Measurements from ENCODE around the gene POR.
A peak's percentile ranks its signal among the peaks of the same experiment; 100 is the strongest.

Gene POR

DNA sequence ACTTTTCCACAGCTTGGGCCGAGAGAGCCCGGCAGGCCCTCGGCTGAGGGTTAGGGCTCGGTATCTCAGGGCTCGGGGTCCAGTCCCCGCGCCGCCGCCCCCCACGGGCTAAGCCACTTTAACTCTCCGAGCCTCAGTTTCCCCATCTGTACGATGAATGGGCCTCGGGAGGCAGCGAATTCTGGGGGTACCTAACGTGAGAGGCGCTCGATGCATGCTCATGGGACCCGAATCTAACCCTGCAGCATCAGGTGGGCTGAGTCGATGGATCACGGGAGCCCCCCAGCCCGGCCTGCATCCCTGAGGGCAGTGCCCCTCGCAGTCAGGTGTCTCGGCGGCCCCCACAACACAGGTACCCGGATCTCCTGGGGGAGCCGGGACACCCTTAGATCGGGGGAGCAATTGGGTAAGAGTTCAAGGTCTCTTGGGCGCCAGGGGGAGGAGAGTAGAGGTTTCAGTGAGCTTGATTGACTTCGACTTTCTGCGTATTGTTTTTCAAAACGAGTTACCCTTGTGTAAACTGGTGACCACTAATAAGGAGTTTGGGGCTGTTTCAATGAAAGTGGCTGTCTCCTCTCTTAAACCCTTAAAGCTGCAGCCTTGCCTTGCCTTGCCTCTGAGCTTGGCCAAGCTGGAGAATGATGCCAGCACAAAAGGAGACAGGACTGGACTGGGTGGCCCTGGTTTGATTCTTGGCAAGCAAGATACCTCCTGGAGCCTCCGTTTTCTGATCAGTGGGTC, 631 bp downstream of the POR start:
- peak in 1 of 4 experiments; percentile 5 for DNase-seq (ENCODE audit: low read depth in 4 of 4, low spot score in 1 of 4)

DNA sequence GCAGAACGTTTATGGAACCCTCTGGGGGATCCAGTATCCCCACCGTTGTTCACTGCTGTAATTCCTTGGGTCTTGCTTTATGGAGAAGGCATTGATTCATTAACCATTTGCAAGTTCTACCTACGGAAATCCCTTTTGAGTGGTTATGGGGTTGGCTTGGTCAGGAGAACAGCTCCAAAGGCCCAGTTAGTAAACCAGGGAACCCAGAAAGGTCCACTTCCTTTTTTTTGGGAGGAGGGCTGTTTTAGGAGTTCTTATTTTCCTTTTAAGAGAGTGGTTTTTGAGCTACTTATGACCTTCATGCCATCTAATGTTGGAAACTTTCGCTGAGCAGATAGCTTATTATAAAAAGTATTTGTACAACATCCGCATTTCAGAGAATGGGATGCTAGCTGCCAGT, 1.3 kb downstream of the POR start:
- DNase-seq (ENCODE audit: low read depth in 4 of 4, low spot score in 1 of 4), result no peak

DNA sequence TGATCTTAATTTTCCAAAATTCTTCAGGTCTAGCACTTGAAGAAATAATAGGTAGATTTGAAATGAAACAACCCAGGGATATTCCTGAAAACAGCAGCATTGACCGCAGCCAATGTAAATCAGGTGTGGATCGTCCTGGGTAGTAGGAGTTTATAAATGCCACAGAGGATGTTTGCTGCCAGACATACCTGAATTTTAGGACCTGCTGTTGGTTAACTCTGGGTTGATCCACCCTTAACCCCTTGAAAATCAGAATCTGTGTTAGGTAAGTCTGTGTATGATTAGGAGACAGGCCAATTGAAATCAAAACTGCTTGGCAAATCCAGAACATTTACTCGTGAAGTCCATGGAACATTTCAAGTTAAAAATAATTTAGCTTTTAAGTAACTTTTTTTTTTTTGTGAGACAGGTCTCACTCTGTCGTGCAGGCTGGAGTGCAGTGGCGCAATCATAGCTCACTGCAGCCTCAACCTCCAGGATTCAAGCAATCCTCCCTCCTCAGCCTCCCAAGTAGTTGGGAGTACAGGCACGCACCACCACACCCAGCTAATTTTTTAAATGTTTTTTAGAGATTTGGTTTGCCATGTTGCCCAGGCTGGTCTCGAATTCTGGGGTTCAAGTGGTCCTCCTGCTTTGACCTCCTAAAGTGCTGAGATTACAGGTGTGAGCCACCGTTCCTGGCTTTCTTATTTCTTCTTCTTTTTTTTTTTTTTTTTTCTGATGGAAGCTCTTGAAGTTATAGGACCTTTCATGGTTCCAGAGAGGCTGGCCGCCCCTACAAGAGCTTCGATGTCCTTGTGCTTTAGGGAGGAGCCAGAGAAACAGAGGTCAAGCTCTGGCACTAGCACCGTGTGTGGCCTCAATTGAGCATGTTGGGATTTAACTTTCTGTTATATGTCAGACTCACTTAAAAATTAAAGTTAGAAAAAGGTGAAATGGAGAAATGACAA, 2.0 kb downstream of the POR start:
- no peak for DNase-seq (ENCODE audit: low read depth in 4 of 4, low spot score in 1 of 4)

DNA sequence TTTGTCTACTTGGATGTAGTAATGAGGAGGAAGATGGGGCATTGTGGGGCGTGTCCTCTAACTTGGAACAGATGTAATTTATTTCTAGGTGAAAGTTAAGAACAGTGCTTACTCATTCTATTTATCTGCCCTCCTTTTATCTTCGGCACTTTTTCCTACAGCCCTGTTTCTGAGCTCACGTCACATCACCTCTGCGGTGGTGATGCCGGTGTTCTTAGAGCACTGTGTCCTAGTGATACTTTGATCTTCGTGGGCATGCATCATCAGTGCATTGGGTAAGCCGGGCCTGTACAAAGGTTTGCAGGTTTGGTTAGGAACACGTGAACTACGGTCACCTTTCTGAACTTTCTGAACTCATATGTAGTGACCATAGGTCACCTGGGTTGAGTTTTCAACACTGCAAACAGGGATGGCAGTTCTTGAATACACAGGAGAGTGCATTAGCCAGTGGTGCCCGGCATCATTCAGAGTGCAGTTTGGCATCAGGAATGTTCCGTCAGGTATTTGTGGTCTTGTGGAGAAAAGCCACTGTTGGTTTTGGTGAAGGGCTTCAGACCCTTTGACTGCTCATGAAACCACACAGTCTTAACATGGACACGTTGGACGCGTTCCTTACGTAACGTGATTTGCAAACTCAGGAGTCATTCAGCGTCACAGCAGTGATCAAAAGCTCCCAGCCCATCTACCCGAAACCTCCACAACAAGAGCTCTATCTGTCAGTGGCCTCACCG, 5.6 kb downstream of the POR start:
- DNase-seq (ENCODE audit: low read depth in 4 of 4, low spot score in 1 of 4), result no peak

DNA sequence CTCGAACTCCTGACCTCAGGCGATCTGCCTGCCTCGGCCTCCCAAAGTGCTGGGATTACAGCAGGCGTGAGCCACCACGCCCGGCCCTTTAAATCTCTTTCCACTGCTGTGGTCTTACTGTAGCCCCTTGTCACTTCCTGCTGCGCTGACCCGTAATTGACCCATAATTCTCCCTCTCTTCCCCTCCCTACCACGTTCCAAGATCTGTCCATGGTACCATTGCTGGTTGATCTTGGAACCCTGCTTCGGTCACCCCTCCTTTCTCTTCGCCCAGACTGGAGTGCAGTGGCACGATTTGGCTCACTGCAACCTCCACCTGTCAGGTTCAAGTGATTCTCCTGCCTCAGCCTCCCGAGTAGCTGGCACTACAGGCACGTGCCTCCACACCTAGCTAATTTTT, 6.5 kb downstream of the POR start:
- no peak for DNase-seq (ENCODE audit: low read depth in 4 of 4, low spot score in 1 of 4)

DNA sequence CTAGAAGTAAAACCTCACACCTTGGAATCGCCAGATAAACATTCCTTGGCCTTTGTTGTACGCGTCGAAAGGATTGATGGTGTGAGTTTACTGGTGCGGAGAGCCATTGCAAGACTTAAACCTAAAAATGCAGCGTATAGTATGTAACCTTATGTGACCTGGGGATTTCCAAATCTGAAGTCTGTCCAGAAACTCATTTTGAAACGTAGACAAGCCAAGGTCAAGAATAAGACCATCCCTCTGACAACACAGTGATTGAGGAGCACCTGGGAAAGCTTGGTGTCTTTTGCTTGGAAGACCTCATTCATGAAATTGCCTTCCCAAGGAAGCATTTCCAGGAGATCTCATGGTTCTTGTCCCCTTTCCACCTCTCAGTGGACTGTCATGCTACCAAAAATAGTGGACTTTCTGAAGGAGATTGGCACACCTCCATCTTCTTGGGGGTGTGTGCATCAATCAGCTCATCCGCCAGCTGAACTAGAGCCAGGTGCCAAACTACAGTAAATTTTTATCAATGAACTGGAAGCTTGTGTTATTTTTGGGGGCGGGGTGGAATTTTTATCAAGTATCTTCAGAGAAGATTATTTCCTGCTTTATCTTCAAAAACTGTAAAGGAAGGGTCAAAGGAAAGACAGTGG, 8.1 kb downstream of the POR start:
- DNase-seq (ENCODE audit: low read depth in 4 of 4, low spot score in 1 of 4), result no peak

DNA sequence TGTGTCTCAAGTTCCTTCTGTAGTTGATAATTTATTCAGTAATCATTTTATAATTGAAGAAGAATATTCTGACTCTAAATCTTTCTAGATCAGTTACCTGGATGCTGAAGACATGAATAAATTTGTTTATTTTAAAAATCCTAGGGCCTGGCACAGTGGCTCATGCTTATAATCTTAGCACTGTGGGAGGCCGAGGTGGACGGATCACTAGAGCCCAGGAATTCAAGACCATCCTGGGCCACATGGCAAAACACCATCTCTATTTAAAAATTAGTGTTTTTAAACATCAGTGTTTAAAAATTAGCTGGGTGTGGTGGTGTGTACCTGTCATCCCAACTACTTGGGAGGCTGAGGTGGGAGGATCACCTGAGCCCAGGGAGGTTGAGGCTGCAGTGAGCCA, 9.3 kb downstream of the POR start:
- no peak for DNase-seq (ENCODE audit: low read depth in 4 of 4, low spot score in 1 of 4)

DNA sequence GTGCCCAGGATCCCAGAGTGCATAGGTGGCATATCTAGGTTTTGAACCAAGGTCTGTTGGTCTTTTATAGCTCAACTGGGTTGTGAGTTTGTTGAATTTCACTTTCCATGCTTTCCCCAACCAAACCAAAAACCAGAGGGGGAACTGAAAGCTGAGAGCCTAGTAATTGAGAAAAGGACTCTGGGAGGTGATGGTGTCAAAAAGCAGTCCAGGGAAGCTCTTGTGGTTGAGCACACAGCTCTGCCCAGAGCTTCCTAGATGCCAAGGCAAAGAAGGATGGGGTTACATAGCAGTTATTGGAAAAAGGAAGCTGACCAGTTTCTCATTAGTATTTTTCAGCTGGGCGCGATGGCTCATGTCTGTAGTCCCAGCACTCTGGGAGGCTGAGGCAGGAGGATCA, 9.9 kb downstream of the POR start:
- no peak for DNase-seq (ENCODE audit: low read depth in 4 of 4, low spot score in 1 of 4)

DNA sequence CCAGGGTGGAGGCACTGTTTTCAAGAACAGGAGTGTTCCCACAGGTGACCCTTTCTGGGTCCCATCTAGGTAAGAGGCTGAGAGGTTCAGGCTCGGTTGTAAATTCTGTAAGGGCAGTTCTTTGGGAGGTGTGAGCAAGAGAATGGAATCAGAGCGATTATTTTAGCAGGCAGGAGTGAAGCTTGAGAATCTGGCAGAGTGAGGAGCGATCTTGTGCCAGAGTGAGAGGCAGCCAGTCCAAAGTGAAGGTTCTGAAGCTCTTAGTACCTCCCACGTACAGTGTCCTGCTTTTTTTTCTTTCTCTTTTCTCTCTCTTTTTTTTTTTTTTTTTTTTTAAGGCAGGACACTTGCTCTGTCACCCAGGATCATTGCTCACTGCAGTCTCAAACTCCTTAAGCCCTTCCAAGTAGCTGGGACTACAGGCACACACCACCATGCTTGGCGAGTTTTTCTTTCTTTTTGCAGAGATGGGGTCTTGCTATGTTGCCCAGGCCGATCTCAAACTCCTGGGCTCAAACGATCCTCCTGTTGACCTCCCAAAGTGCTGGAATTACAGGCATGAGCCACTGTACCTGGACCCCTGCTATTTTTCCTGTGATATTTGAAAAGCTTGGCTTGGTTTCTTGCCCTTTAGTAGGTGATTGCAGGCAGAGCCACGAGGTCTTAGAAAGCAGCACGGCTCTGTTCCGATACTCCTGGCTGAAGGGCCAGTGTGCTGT, 10.9 kb downstream of the POR start:
- DNase-seq (ENCODE audit: low read depth in 4 of 4, low spot score in 1 of 4), result no peak

DNA sequence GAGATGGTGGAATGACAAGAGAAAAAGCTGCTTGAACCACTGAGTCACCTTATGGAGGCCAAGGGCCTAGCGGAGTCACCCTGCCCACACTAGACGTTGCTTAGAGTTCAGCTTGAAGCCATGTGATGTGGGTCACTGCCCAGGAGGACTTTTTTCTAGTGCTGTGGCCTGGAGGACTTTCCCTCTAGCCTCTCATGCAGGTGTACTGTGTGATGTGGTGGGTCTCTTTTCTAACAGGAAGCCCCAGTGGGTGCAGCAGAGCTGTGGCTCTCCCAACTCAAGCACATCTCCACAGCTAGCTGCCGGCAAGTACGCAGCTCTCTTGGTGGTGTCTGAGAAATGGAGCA, 13.6 kb downstream of the POR start:
- DNase-seq (ENCODE audit: low read depth in 4 of 4, low spot score in 1 of 4), result no peak

DNA sequence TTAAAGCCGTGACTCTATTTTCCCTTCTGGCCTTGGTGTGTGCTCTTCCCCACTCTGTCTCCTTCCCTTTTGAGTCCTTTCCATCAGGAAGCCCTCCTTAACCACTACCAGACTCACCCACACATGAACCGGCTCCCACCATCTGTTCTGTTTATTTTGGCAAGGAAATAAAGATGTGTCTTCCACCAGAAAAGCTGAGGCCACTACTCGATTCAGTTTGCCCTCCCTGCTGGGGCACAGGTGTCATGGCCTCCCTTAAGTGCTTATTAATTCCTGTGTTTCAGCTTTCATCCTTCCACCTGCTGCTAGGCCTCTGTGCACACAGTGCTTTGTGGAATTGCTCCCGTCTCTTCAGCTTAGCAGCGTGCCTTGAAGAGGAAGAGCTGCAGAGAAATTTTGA, 16.7 kb downstream of the POR start:
- DNase-seq (ENCODE audit: low read depth in 4 of 4, low spot score in 1 of 4), result no peak

DNA sequence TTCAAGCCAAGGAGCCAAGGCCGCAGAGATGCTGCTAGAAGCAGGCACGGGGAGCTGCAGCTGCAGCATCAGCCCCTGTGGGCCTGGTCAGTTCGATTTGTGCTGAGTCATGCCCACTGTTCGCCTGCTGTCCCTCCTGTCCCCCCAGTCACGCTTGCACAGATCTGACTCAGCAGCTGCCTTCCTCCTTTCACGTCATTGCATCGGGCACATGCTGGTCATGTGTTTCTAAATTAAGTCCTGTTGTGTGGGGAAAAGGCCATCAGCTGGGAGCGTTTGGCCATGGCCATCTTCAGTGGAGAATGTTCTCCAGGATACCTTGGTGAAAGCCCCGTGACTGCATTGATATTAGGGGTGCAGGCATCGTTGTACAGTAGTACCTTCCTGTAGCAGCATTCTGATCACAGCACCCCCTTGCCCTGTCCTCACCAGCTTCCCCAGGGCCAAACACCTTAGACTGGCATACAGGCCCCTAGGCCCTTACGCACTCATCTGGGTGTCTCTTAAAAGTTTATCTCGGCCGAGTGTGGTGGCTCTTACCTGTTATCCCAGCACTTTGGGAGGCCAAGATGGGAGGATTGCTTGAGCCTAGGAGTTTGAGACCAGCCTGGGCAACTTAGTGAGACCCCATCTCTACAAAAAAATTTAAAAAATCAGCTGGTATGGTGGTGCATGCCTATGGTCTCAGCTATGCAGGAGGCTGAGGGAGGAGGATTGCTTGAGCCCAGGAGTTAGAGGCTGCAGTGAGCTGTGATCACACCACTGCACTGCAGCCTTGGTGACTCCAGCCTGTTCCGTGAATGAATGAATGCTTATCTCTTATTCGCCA, 23.2 kb downstream of the POR start:
- no peak for DNase-seq (ENCODE audit: low read depth in 4 of 4, low spot score in 1 of 4)

DNA sequence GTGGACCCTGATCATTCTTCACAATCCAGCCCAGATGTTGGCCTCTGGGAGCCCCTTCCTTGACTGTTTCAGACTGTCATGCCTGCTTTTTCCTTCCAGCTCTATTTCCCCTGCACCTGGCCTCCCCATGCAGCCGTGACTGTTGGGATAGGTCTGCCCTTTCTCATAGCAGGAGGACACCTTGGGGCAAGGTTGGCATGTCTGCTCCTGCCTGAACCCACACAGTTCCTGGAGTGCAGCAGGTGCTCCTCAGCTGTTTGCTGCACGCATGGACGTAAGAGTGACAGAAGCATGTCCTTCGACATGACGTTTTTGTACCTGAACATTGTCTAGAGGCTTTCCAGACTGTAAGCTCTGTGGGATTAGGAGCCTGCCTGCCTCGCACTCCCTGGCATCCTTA, 24.0 kb downstream of the POR start:
- DNase-seq (ENCODE audit: low read depth in 4 of 4, low spot score in 1 of 4), result no peak

DNA sequence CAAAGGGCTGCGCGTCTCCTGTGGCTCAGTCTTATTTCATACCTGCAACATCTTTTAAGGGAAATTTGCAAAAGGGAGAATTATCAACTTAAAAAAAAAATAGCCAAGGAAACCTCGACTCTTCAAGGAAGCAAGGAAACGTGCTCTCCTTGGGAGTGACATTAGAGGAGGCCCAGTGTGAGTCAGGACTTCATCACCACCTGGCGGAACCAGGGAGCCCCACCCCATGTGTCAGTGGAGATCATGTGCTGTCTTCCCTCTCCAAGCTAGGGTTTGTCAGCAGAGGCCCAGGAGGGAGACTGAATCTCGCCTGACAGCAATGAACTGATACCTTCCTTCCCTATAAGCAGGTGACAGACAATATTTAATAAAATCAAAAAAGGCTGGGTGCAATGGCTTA, 28.9 kb downstream of the POR start:
- DNase-seq (ENCODE audit: low read depth in 4 of 4, low spot score in 1 of 4), result no peak

DNA sequence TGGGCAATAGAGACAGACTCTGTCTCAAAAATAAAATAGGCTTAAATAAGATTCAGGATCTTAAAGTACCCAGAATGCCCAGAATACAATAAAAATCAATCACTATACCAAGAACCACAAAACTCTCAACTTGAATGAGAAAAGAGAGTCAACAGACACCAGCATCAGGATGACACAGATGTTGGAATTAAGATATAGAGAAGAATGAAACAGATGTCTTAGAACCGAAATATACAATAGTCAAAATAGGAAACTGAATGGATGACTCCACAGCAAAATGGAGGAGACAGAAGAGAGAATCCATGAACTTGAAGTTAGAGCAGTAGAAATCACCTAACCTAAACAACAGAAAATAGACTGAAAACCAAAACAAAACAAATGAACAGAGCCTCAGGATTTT, 29.6 kb downstream of the POR start:
- DNase-seq (ENCODE audit: low read depth in 4 of 4, low spot score in 1 of 4), result no peak

DNA sequence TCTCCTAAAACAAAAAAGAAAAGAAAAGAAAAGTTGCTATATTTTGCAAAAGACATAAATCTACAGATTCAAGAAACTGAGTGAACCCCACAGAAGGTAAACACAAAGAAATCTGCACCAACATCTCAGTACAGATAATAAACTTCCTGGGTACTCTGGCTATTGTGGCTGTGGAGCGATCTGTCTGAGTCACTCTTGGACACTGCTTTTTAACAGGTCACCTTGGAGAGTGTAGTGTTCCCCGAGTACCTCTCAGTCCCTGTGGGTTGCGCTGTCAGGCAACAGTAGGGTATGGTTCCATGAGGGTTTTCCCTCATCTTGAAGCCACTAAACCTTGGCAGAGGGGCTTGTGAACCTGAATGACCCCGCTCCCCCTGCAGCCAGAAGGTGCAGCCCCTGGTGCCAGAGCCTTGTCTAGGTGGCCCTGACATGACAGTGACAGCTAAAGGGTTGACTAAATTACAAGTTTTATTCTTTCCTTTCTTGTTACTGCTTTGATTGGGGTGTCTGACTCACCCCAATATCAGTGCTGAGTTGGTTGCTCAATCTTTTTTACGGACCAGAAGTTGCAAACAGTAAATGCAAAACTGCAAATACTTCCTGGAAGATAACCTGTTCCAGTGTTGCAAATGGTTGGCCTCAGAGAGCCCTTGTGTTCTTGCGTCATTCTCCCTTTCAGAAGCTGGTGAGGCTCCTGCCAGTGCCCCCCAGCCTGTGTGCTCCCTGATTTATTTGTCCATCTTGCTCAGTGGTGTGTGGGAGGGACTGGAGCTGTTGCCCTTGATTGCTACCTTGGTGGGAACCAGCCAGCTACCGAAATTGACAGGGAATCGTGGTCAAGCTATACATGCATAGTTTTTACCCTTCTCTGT, 30.6 kb downstream of the POR start:
- no peak for DNase-seq (ENCODE audit: low read depth in 4 of 4, low spot score in 1 of 4)

DNA sequence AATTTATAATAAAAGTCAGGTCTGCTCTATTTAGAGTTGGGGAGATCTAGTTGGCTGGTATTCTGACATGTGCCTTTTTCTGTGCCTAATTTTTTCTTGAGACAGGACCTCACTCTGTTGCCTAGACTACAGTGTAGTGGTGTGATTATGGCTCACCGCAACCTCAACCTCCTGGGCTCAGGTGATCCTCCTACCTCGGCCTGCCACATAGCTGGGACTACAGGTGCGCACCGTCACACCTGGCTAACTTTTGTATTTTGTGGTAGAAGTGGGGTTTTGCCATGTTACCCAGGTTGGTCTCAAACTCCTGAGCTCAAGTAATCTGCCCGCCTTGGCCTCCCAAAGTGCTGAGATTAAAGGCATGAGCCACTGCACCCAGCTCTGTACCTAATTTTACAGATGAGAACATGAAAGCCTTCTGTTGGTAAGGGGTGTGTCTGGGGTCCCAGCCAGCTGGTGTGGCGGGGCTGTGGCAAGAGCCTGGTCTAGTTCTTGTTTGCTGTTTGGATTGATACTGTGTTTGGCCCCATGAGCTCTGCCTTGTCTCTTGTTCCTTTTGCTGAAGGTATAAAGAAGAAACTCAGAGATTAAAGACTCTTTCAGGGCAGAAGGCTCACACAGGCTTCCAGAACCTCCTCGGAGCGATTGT, 31.4 kb downstream of the POR start:
- no peak for DNase-seq (ENCODE audit: low read depth in 4 of 4, low spot score in 1 of 4)

DNA sequence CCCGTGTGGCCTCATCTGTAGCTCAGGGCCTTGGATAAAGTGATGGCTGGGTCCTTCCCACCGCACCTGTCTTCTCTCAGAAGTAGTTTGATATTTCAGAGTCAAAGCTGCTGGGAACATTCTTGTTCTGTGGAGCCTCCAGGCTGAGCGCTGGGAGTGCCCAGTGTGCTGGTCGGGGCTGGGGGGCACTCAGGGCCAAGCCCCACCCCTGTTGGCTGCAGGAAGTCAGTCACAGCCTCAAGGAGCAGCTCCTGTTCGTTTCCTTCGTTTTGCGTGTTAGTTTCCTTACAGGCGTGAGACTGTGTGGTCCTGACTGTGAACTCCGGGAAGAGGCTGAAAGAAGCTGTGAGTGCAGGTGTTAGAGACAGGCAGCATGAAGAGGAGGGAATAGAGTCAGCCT, 33.2 kb downstream of the POR start:
- DNase-seq (ENCODE audit: low read depth in 4 of 4, low spot score in 1 of 4), result no peak
